ENCODE measurements around the gene DNASE1L2.

The DNASE1L2 gene

GRCh38 chr16:2213817-2214718 lies 22.2 kb upstream of the DNASE1L2 start:
- ChIA-PET CTCF (interaction anchor here (1.0 kb wide), 1 partner anchor 8 kb away, joined by 3 read pairs; no protein-coding TSS in a partner anchor), POLR2A (interaction anchor here (1.0 to 1.4 kb wide), 3 partner anchors 11 to 131 kb away, joined by 3 to 7 read pairs (median 6); partner anchors contain the start of gene TRAF7)
- TF ChIP-seq, protein P1, sequence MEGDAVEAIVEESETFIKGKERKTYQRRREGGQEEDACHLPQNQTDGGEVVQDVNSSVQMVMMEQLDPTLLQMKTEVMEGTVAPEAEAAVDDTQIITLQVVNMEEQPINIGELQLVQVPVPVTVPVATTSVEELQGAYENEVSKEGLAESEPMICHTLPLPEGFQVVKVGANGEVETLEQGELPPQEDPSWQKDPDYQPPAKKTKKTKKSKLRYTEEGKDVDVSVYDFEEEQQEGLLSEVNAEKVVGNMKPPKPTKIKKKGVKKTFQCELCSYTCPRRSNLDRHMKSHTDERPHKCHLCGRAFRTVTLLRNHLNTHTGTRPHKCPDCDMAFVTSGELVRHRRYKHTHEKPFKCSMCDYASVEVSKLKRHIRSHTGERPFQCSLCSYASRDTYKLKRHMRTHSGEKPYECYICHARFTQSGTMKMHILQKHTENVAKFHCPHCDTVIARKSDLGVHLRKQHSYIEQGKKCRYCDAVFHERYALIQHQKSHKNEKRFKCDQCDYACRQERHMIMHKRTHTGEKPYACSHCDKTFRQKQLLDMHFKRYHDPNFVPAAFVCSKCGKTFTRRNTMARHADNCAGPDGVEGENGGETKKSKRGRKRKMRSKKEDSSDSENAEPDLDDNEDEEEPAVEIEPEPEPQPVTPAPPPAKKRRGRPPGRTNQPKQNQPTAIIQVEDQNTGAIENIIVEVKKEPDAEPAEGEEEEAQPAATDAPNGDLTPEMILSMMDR (IDR thresholded peaks at IDR 0.05; ENCODE audit: control extremely low read depth, extremely low read depth, low read depth, missing control alignments) = no peak
- DNase-seq (ENCODE audit: extremely low spot score) = no peak

- POLR2A ChIA-PET = interaction anchor here (0.6 to 1.4 kb wide), 4 partner anchors 9 to 132 kb away, joined by 3 to 7 read pairs (median 4); partner anchors contain the start of genes MLST8 and TRAF7
- CTCF ChIA-PET = interaction anchor here (0.6 to 1.0 kb wide), 2 partner anchors 9 to 82 kb away, joined by 3 read pairs; no protein-coding TSS in a partner anchor
- DNase-seq (ENCODE audit: extremely low spot score) = no peak
Observed at GRCh38 chr16:2214719-2214968, 21.6 kb upstream of the DNASE1L2 start, which contains the start of gene PGP. Gene PGP (minus strand): TSS chr16:2214840. CDS start chr16:2214777, 63 bp downstream.

GRCh38 chr16:2216330-2216729 lies 19.9 kb upstream of the DNASE1L2 start:
- TF ChIP-seq, protein P1 (IDR thresholded peaks at IDR 0.05; ENCODE audit: control extremely low read depth, extremely low read depth, low read depth, missing control alignments) = no peak
- ChIA-PET POLR2A (no interaction called here), CTCF (no interaction called here)
- no peak for DNase-seq (ENCODE audit: extremely low spot score)

More at GRCh38 chr16:2214719-2214968, 21.6 kb upstream of the DNASE1L2 start, which contains the start of gene PGP:
- TF ChIP-seq, protein P1 (IDR thresholded peaks at IDR 0.05; ENCODE audit: control extremely low read depth, extremely low read depth, low read depth, missing control alignments) = no peak

GRCh38 chr16:2223221-2223941 lies 12.9 kb upstream of the DNASE1L2 start, which contains the start of gene E4F1:
Gene E4F1 (plus strand): TSS chr16:2223591. CDS start chr16:2223614, 23 bp downstream.
- POLR2A ChIA-PET = interaction anchor here (0.6 kb wide), 1 partner anchor 42 kb away, joined by 5 read pairs; no protein-coding TSS in a partner anchor
- DNase-seq (ENCODE audit: extremely low spot score) = peak; percentile 100
- CTCF ChIA-PET = interaction anchor here (0.9 kb wide), 1 partner anchor 17 kb away, joined by 4 read pairs; no protein-coding TSS in a partner anchor
- TF ChIP-seq, protein P1 (IDR thresholded peaks at IDR 0.05; ENCODE audit: control extremely low read depth, extremely low read depth, low read depth, missing control alignments) = no peak

DNA sequence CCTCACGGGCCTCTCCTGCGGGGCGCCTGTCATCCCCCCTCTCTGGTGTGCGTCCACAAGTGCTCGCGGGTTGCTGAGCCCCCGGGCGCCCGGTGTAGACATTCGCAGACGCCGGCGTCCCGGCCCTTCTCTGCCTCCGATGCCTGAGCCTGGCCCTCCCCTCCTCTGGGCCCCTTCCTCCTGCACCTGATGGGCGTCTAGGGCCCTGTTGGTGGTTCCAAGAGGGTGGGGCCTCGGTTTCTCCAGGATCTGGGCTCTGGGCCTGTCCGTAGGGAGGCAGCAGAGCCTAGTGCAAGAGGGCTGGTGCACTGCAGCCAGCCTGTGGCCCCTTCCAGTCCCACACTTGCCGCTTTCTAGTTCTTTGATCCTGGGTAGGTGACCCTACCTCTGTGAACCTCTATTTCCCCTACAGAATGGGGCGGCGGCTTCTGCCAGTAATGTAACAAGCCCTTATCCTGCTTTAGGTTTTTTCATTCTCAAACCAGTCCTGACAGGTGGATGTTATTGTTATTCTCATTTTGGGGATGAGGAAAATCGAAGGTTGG lies 12.2 kb upstream of the DNASE1L2 start:
- TF ChIP-seq, protein P1 (IDR thresholded peaks at IDR 0.05; ENCODE audit: control extremely low read depth, extremely low read depth, low read depth, missing control alignments) = peak; percentile 25
- POLR2A ChIA-PET = no interaction called here
- CTCF ChIA-PET = no interaction called here
- DNase-seq (ENCODE audit: extremely low spot score) = peak; percentile 56
